Neural progenitor cell (in vitro differentiated cells): ENCODE results near the gene PLA2G2F. TPM values are rescaled to one million over a fixed set of nuclear protein-coding genes. Genes with fewer than 3 reads are reported as not detected.

Source experiments
- DNase-seq: peaks from one replicate; pipeline ENCODE4 v3.0.0-alpha.2; 2016; ENCODE audit warnings: low spot score
- H2AFZ ChIP-seq: fragments of 200-600 bp; sonication (generic); replicated peaks from 2 replicates; pipeline ENCODE4 v1.6.1; 2016; ENCODE audit warnings: antibody characterized with exemption
- H3F3A ChIP-seq: fragments of 200-600 bp; sonication (generic); 2 replicates; pipeline ENCODE4 v1.6.1; 2016; ENCODE audit warnings: antibody characterized with exemption, low read depth
- H3K27ac ChIP-seq: fragments of 200-600 bp; sonication (generic); 2 replicates; pipeline ENCODE4 v1.5.1; 2016; ENCODE audit warnings: mild to moderate bottlenecking
- H3K27me3 ChIP-seq: fragments of 200-600 bp; sonication (generic); 2 replicates; pipeline ENCODE4 v1.6.1; 2016; ENCODE audit warnings: mild to moderate bottlenecking, moderate library complexity
- H3K36me3 ChIP-seq: fragments of 200-600 bp; sonication (generic); 2 replicates; pipeline ENCODE4 v1.5.1; 2016
- H3K4me1 ChIP-seq: fragments of 200-600 bp; sonication (generic); 2 replicates; pipeline ENCODE4 v1.6.1; 2016; ENCODE audit warnings: mixed run types
- H3K4me2 ChIP-seq: fragments of 200-600 bp; sonication (generic); 2 replicates; pipeline ENCODE4 v1.6.1; 2016
- H3K4me3 ChIP-seq: fragments of 200-600 bp; sonication (generic); 2 replicates; pipeline ENCODE4 v1.5.1; 2016
- H3K79me2 ChIP-seq: fragments of 200-600 bp; sonication (generic); 2 replicates; pipeline ENCODE4 v1.6.1; 2016; ENCODE audit warnings: low read depth
- H3K9ac ChIP-seq: fragments of 200-600 bp; sonication (generic); 2 replicates; pipeline ENCODE4 v1.6.1; 2016
- H3K9me3 ChIP-seq: fragments of 200-600 bp; sonication (generic); 2 replicates; pipeline ENCODE4 v1.5.1; 2016; ENCODE audit warnings: low read depth
- H4K20me1 ChIP-seq: fragments of 200-600 bp; sonication (generic); 2 replicates; pipeline ENCODE4 v1.6.1; 2016; ENCODE audit warnings: low read depth
- H3K27ac Mint-ChIP-seq: 3 replicates; pipeline ENCODE4 v1.8.0; 2021; ENCODE audit warnings: mixed read lengths
- H3K27me3 Mint-ChIP-seq: 2 replicates; pipeline ENCODE4 v1.8.0; 2022; ENCODE audit warnings: low read depth, mild to moderate bottlenecking, inconsistent platforms, moderate library complexity, mixed read lengths; ENCODE audit not compliant: insufficient read depth
- H3K36me3 Mint-ChIP-seq: 3 replicates; pipeline ENCODE4 v1.8.0; 2021; ENCODE audit warnings: mixed read lengths
- H3K4me1 Mint-ChIP-seq: 3 replicates; pipeline ENCODE4 v1.8.0; 2021; ENCODE audit warnings: mixed read lengths
- H3K4me3 Mint-ChIP-seq: 3 replicates; pipeline ENCODE4 v1.8.0; 2021; ENCODE audit warnings: mild to moderate bottlenecking, moderate library complexity, mixed read lengths
- H3K9me3 Mint-ChIP-seq: 3 replicates; pipeline ENCODE4 v1.8.0; 2020; ENCODE audit warnings: mixed read lengths
- CTCF ChIP-seq: fragments of 200-600 bp; sonication (generic); IDR thresholded peaks from 2 replicates; pipeline ENCODE4 v1.5.1; 2017; ENCODE audit warnings: antibody characterized with exemption, mild to moderate bottlenecking
- EZH2 ChIP-seq: fragments of 200-600 bp; sonication (generic); IDR thresholded peaks from 2 replicates; pipeline ENCODE4 v1.6.1; 2017; ENCODE audit warnings: antibody characterized with exemption, mild to moderate bottlenecking, moderate library complexity
- EZH2phosphoT487 ChIP-seq: fragments of 200-600 bp; sonication (generic); IDR thresholded peaks from 2 replicates; pipeline ENCODE4 v1.6.1; 2017; ENCODE audit warnings: antibody characterized with exemption
- total RNA-seq: library from RNA; depleted of rRNA; stranded (reverse); fragments of >200 nt; gene quantifications from 2 replicates; pipeline ENCODE4 v1.2.3, GENCODE V29; 2015; ENCODE audit warnings: low replicate concordance

The PLA2G2F gene
- total RNA-seq, 1 donor from 2014 or later: not detected

DNA sequence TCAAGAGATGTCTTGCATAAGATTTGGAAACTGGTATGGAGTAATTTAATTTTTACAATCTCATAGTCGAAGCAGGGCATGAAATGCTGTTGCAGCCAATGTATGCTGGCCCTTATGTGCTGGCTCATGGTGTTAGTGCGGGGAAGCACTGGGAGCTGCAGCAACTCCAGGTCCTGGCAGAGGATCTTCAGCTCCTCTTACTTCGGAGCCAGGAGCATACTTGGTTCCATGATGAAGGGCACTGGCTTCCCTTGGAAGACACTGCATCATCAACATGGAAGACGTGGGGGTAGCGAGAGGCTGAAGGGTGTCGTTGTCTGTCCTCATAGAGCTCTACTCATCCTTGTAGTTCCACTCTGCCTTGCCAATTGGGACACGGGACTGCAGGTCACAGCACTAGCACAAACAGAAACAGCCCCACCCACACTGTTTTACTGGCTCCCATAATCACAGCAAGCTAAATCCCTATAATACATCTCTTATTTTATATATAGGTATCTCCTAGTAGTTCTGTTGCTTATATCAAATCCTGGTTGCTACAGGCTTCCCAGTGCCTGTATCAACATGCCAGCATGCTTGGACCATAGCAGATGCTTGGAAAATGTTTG, 42.2 kb upstream of the PLA2G2F start:
- no peak for DNase-seq
- Histone ChIP-seq H3K4me3 (no peak overlapping the region), H3K36me3 (no peaks in the 10 kb centered on the region), H3K27me3 (no peaks in the 10 kb centered on the region), H3K9ac (no peak overlapping the region), H2AFZ (no peak overlapping the region), H3F3A (no peaks in the 10 kb centered on the region), H3K4me1 (no peaks in the 10 kb centered on the region), H3K27ac (no peak overlapping the region), H4K20me1 (no peaks in the 10 kb centered on the region), H3K9me3 (no peaks in the 10 kb centered on the region), H3K4me2 (no peak overlapping the region), H3K79me2 (no peaks in the 10 kb centered on the region)
- H3K9me3 Mint-ChIP-seq: peaks cover 16% of the 10 kb centered on the region
- H3K4me3 Mint-ChIP-seq: no peak overlapping the region
- no peaks in the 10 kb centered on the region for H3K4me1 Mint-ChIP-seq
- H3K36me3 Mint-ChIP-seq: no peaks in the 10 kb centered on the region
- TF ChIP-seq EZH2phosphoT487: no peak
- TF ChIP-seq EZH2: no peak
- no peak for TF ChIP-seq CTCF
- no peak overlapping the region for H3K27ac Mint-ChIP-seq
- H3K27me3 Mint-ChIP-seq: peaks cover 4% of the 10 kb centered on the region

- no peak for TF ChIP-seq CTCF
- TF ChIP-seq EZH2phosphoT487: no peak
- TF ChIP-seq EZH2: no peak
- H3K9me3 ChIP-seq: no peaks in the 10 kb centered on the region
- no peak overlapping the region for H3K9ac ChIP-seq
- no peaks in the 10 kb centered on the region for H3K36me3 ChIP-seq
- H3K4me3 Mint-ChIP-seq: no peak overlapping the region
- no peak overlapping the region for H3K4me2 ChIP-seq
- no peaks in the 10 kb centered on the region for H3F3A ChIP-seq
- no peaks in the 10 kb centered on the region for H3K4me1 ChIP-seq
- H2AFZ ChIP-seq: no peak overlapping the region
- peaks cover 7% of the 10 kb centered on the region for H3K27me3 Mint-ChIP-seq
- H3K4me3 ChIP-seq: no peak overlapping the region
- no peaks in the 10 kb centered on the region for H4K20me1 ChIP-seq
- H3K4me1 Mint-ChIP-seq: no peaks in the 10 kb centered on the region
- H3K27ac ChIP-seq: no peak overlapping the region
- no peaks in the 10 kb centered on the region for H3K27me3 ChIP-seq
- no peaks in the 10 kb centered on the region for H3K36me3 Mint-ChIP-seq
- no peak overlapping the region for H3K27ac Mint-ChIP-seq
- no peaks in the 10 kb centered on the region for H3K79me2 ChIP-seq
- no peak for DNase-seq
- H3K9me3 Mint-ChIP-seq: peaks cover 16% of the 10 kb centered on the region
Observed at GRCh38 chr1:20099533-20099932, 39.6 kb upstream of the PLA2G2F start.

- H3K27ac ChIP-seq: no peak overlapping the region
- H3K36me3 ChIP-seq: no peaks in the 10 kb centered on the region
- no peaks in the 10 kb centered on the region for H3K79me2 ChIP-seq
- no peaks in the 10 kb centered on the region for H3K4me1 ChIP-seq
- Mint-ChIP-seq H3K27ac (no peak overlapping the region), H3K27me3 (peaks cover 7% of the 10 kb centered on the region), H3K36me3 (no peaks in the 10 kb centered on the region), H3K4me3 (no peak overlapping the region), H3K9me3 (peaks cover 16% of the 10 kb centered on the region), H3K4me1 (no peaks in the 10 kb centered on the region)
- H3K27me3 ChIP-seq: no peaks in the 10 kb centered on the region
- H3K4me3 ChIP-seq: no peak overlapping the region
- no peak overlapping the region for H3K4me2 ChIP-seq
- peak; percentile 73 for DNase-seq
- H2AFZ ChIP-seq: no peak overlapping the region
- no peak overlapping the region for H3K9ac ChIP-seq
- no peak for TF ChIP-seq EZH2phosphoT487
- peak; percentile 73 for TF ChIP-seq CTCF
- no peak for TF ChIP-seq EZH2
- H3K9me3 ChIP-seq: no peaks in the 10 kb centered on the region
- H4K20me1 ChIP-seq: no peaks in the 10 kb centered on the region
- no peaks in the 10 kb centered on the region for H3F3A ChIP-seq
Observed at GRCh38 chr1:20100632-20101355, 38.3 kb upstream of the PLA2G2F start.
